ENCODE measurements around the gene ASTN2.

GRCh38 chr9:116842658-116843057 lies 572.2 kb downstream of the ASTN2 start:
- TF ChIP-seq EZH2 (IDR thresholded peaks at IDR 0.05; ENCODE audit: borderline replicate concordance, control insufficient read depth, low read depth, low read length) (no peak), POLR2A (IDR thresholded peaks at IDR 0.05; ENCODE audit: low read depth, low read length) (no peak), BHLHE40 (IDR thresholded peaks at IDR 0.05; ENCODE audit: borderline replicate concordance in 1 of 2, low read depth in 2 of 2, low read length in 1 of 2) (no peak), REST (IDR thresholded peaks at IDR 0.05; ENCODE audit: low read depth, low read length) (no peak), CREB1 (IDR thresholded peaks at IDR 0.05; ENCODE audit: low read depth) (no peak)
